HL-60 (cell line): ENCODE measurements around the gene TNFAIP8L2.

Experiments used
- DNase-seq, 2 experiments: peaks; one replicate each; pipeline ENCODE4 v3.0.0-alpha.2; 2010 to 2020; ENCODE audit warnings: low read depth in 1 of 2, low spot score in 1 of 2
- H3K27ac ChIP-seq: fragments of 250-450 bp; sonication (Bioruptor Pico); replicated peaks from 2 replicates; pipeline ENCODE4 v1.5.1; 2020; ENCODE audit warnings: mild to moderate bottlenecking, moderate library complexity
- H3K27me3 ChIP-seq: fragments of 250-450 bp; sonication (Bioruptor Pico); 2 replicates; pipeline ENCODE4 v1.5.1; 2021; ENCODE audit warnings: mild to moderate bottlenecking, moderate library complexity; ENCODE audit not compliant: insufficient read depth, poor library complexity, severe bottlenecking
- H3K4me3 ChIP-seq: replicated peaks from 2 replicates; pipeline ENCODE4 v1.5.1; 2011; ENCODE audit warnings: mild to moderate bottlenecking, control low read depth, low read length; ENCODE audit not compliant: insufficient read depth
- CTCF ChIP-seq: IDR thresholded peaks from one replicate; pipeline ENCODE4 v1.5.1; 2011; ENCODE audit warnings: low read length, control low read depth, inconsistent platforms; ENCODE audit not compliant: insufficient read depth
- GABPA ChIP-seq: IDR thresholded peaks from 2 replicates; pipeline ENCODE4 v1.6.1; 2012; ENCODE audit warnings: low read depth
- POLR2AphosphoS5 ChIP-seq: IDR thresholded peaks from 2 replicates; pipeline ENCODE4 v1.6.1; 2012; ENCODE audit warnings: low read depth
- REST ChIP-seq: IDR thresholded peaks from 2 replicates; pipeline ENCODE4 v1.6.1; 2012; ENCODE audit warnings: low read depth; ENCODE audit not compliant: insufficient replicate concordance
- SPI1 ChIP-seq: IDR thresholded peaks from 2 replicates; pipeline ENCODE4 v1.6.1; 2012; ENCODE audit warnings: low read depth, mild to moderate bottlenecking, borderline replicate concordance

Gene TNFAIP8L2

DNA sequence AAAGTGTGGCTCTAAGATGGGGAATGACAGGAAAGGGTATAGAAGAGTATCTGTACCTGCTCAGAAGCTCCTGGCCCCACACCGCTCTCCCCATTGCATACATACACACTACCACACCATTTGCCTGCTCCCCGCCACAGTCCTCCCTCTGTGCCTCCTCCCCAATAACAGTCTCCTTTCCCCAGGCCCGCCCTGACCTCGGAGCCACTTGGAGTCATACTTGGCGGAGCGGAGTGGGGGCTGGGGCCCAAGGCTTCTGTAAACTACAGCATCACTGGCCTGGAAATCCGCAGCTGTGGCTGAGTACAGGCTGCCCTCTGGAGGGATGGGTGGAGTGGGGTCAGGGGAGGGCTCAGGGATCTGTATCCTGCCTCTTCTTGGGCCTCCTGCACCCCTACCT lies 18.7 kb upstream of the TNFAIP8L2 start:
- TF ChIP-seq GABPA: no peak
- TF ChIP-seq REST: no peak
- TF ChIP-seq POLR2AphosphoS5: no peak
- no peak for TF ChIP-seq SPI1
- no peak for TF ChIP-seq CTCF
- no peak overlapping the region for H3K4me3 ChIP-seq
- no peak overlapping the region for H3K27ac ChIP-seq

GRCh38 chr1:151142411-151143056 lies 13.9 kb upstream of the TNFAIP8L2 start:
- DNase-seq: no peak
- Histone ChIP-seq H3K4me3 (no peak overlapping the region), H3K27me3 (peaks cover 16% of the 10 kb centered on the region), H3K27ac (no peak overlapping the region)
- TF ChIP-seq GABPA (no peak), SPI1 (no peak), POLR2AphosphoS5 (no peak), REST (no peak), CTCF (no peak)

More for the DNA sequence above, 18.7 kb upstream of the TNFAIP8L2 start:
- no peaks in the 10 kb centered on the region for H3K27me3 ChIP-seq
- DNase-seq: no peak

- H3K27me3 ChIP-seq: peaks cover 16% of the 10 kb centered on the region
- no peak overlapping the region for H3K4me3 ChIP-seq
- no peak for DNase-seq
- H3K27ac ChIP-seq: no peak overlapping the region
- TF ChIP-seq GABPA (no peak), SPI1 (no peak), POLR2AphosphoS5 (no peak), CTCF (no peak), REST (no peak)
Measured at GRCh38 chr1:151143057-151143435, 13.4 kb upstream of the TNFAIP8L2 start.
